ENCODE measurements around the gene CCDC188. TPM values are rescaled to one million over a fixed set of nuclear protein-coding genes. Genes with fewer than 3 reads are reported as not detected.

The CCDC188 gene
- total and polyA plus RNA-seq, 10 of the 15 experiments (the other 5 are each of a cell fraction or from before 2014, with no cell fraction given), result not detected

- Histone ChIP-seq H2AFZ (ENCODE audit: control insufficient read depth, low read depth, low read length) (no peak overlapping the region), H3K79me2 (ENCODE audit: control insufficient read depth, insufficient read depth, low read length) (peaks cover 72% of the 10 kb centered on the region), H3K4me3 (peak overlapping the region; percentile 78), H3K9ac (ENCODE audit: control insufficient read depth, insufficient read depth, low read length) (peak overlapping the region; percentile 99), H3K27ac (ENCODE audit: control insufficient read depth, insufficient read depth) (peak overlapping the region; percentile 91), H3K9me3 (replicated peaks; ENCODE audit: control insufficient read depth, insufficient read depth, low read length) (no peaks in the 10 kb centered on the region), H3K36me3 (ENCODE audit: control insufficient read depth in 2 of 2, insufficient read depth in 2 of 2, low read length in 1 of 2) (peaks cover 27 to 28% of the 10 kb centered on the region in 2 experiments), H3K27me3 (replicated peaks in 1 of 2; ENCODE audit: control insufficient read depth in 2 of 2, insufficient read depth in 2 of 2, low read length in 1 of 2) (no peaks in the 10 kb centered on the region), H3K4me1 (ENCODE audit: control insufficient read depth, insufficient read depth, low read length) (peaks cover 24% of the 10 kb centered on the region), H3K4me2 (ENCODE audit: control insufficient read depth, insufficient read depth) (peak overlapping the region; percentile 87), H4K20me1 (ENCODE audit: control insufficient read depth, insufficient read depth) (0 out of 2 replicates have a peak, but pooled peaks cover 2% of the 10 kb centered on the region)
- ATAC-seq, result no peak
- SMC1A ChIA-PET (ENCODE audit: uncharacterized antibody, unreplicated experiment), result interaction anchor here (0.9 kb wide), 1 partner anchor 12 kb away, joined by 5 read pairs; no protein-coding TSS in a partner anchor
- POLR2A ChIA-PET, result interaction anchor here (0.6 to 1.5 kb wide), 4 partner anchors 40 to 103 kb away, joined by 3 to 4 read pairs (median 4); partner anchors contain the start of gene TANGO2
- 9% methylated on average over 8 of the region's 8 CpGs for WGBS (ENCODE audit: insufficient coverage, insufficient replicate concordance, low lambda C conversion rate, missing lambda C conversion rate)
- RAD21 ChIA-PET (ENCODE audit: unreplicated experiment), result no interaction called here
- no peak for FAIRE-seq
- in situ Hi-C loops (cut with MboI) (no loop called here), intact Hi-C loops (cut with micrococcal nuclease; ENCODE audit: unreplicated experiment) (loop anchor here (5.0 kb wide), 1 partner anchor 146 kb away; no protein-coding TSS in a partner anchor)
- CTCF ChIA-PET, result no interaction called here
- TSS peak; percentile 74 for BruUV-seq (replicated peaks)
- no peak for DNase-seq (ENCODE audit: low read depth, low spot score)
- TF ChIP-seq SRF (IDR thresholded peaks at IDR 0.05; ENCODE audit: low read depth in 2 of 2, low read length in 2 of 2) (no peak), SIN3A (IDR thresholded peaks at IDR 0.05; ENCODE audit: low read depth, low read length) (0 out of 2 replicates have a peak, but pooled peaks have one; percentile 6), NR2F1 (conservative IDR thresholded peaks at IDR 0.05) (no peak), SREBF1 (IDR thresholded peaks at IDR 0.05; ENCODE audit: low read length) (no peak), SPI1 (IDR thresholded peaks at IDR 0.05; ENCODE audit: borderline replicate concordance, insufficient read depth, low read depth, low read length) (no peak), RAD21 (IDR thresholded peaks at IDR 0.05; ENCODE audit: insufficient read depth, low read depth, low read length) (no peak), ATF7 (IDR thresholded peaks at IDR 0.05; ENCODE audit: low read depth) (no peak)
These were observed 32.4 kb downstream of the CCDC188 start for GRCh38 chr22:20118300-20119020.

Measured in GM12878 (cell line).